NCI-H510A (cell line): Measurements from ENCODE around the gene MCRIP2.

Experiments
- DNase-seq: peaks from one replicate; lab custom pipeline; 2025; lab: John Stamatoyannopoulos, UW

Gene MCRIP2

DNA sequence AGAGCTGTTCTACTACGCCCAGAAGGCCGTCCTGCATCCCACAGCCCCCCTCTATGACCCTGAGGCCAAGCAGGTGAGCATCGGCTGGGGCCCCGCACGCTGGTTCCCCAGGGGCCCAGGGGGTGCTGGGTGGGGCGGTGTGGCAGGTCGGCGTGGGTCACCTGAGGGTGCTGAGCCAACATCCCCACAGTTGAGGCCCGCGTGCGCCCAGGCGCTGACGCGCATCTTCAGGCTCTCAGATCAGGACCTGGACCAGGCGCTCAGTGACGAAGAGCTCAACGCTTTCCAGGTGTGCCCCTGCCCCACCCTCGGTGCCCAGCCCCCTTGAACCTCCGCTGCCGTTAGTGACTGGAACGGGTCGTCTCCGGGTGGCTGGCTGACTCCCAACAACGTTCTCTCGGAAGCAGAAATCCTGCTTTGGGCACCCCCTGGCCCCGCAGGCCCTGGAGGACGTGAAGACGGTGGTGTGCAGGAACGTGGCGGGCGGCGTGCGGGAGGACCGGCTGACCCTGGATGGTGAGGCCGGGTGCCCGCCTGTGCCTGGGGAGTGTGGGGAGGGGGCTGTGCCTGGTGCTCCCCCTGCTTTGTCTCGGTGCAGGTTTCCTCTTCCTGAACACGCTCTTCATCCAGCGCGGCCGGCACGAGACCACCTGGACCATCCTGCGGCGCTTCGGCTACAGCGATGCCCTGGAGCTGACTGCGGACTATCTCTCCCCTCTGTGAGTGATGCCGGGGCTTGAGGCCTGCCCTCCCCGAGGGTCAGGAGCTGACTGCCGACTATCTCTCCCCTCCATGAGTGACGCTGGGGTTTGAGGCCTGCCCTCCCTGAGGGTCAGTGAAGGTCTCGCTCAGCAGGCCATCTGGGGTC, 29.1 kb downstream of the MCRIP2 start:
- no peak for DNase-seq

DNA sequence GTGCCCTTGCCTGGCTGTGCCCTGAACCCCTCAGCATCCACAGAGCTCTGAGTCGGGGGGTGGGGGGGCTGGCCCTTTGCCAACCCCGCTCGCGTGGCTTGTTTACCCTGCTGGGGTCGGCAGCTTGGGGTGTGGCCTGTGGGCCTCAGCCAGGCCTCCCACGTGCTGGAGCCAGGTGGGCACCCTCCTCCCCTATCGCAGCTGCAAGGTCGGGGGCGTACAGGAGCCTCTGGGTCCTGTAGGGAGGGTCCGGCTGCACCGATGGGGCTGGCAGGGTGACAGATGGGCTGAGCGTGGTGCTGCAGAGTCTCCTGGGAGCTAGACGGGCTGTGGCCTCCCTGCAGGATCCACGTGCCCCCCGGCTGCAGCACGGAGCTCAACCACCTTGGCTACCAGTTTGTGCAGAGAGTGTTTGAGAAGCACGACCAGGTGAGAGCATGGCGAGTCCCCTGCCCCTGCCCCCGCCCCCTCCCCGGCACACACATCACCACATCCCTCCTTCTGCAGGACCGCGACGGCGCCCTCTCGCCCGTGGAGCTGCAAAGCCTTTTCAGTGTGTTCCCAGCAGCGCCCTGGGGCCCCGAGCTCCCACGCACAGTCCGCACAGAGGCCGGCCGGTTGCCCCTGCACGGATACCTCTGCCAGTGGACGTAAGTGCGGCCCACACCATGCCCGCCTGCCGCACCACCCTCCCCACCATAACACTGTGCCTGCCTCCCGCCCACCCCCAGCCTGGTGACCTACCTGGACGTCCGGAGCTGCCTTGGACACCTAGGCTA, 29.9 kb downstream of the MCRIP2 start:
- no peak for DNase-seq

DNA sequence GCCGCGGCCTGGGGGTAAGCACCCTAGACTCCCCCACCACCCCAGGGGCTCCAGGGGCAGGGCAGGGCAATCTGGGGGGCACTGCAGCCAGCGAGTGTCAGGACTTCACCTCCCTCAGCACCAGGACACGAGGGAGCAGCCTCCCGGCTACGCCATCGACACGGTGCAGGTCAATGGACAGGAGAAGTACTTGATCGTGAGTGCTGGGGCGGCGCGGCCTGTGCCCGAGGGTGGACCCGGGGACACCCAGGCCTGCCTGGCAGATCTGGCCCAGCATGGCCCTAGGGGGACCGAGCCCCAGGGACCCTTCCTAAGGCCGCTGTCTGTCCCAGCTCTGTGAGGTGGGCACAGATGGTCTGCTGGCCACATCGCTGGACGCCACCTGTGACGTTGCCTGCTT, 30.7 kb downstream of the MCRIP2 start:
- no peak for DNase-seq

DNA sequence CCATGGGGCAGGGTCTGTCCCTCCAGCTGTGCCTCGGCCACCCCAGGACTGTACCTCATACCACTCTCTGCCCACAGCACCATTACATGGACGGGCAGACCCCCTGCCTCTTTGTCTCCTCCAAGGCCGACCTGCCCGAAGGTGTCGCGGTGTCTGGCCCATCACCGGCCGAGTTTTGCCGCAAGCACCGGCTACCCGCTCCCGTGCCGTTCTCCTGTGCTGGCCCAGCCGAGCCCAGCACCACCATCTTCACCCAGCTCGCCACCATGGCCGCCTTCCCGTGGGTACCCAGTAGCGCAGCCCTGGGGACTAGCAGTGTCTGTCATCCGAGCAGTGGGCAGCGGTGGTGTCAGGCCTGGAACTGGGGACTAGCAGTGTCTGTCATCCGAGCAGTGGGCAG, 31.2 kb downstream of the MCRIP2 start:
- DNase-seq: no peak

DNA sequence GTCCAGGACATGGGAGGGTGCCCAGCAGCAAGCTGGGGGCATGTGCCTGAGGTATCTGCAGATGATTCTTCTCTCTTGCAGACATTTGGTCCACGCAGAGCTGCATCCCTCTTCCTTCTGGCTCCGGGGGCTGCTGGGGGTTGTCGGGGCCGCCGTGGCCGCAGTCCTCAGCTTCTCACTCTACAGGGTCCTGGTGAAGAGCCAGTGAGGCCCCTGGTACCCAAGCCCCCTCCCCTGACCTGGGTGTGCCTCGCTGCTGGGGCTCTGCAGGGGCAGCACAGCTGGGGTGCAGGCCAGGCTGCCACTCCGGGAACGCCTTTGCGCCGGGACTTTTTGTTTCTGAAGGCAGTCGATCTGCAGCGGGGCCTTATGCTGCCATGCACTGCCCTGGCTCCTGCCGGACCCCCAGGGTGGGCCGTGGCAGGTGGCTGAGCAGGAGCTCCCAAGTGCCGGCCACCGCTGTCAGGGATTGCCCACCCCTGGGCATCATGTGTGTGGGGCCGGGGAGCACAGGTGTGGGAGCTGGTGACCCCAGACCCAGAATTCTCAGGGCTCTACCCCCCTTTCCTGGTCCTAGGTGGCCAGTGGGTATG, 31.9 kb downstream of the MCRIP2 start:
- no peak for DNase-seq

DNA sequence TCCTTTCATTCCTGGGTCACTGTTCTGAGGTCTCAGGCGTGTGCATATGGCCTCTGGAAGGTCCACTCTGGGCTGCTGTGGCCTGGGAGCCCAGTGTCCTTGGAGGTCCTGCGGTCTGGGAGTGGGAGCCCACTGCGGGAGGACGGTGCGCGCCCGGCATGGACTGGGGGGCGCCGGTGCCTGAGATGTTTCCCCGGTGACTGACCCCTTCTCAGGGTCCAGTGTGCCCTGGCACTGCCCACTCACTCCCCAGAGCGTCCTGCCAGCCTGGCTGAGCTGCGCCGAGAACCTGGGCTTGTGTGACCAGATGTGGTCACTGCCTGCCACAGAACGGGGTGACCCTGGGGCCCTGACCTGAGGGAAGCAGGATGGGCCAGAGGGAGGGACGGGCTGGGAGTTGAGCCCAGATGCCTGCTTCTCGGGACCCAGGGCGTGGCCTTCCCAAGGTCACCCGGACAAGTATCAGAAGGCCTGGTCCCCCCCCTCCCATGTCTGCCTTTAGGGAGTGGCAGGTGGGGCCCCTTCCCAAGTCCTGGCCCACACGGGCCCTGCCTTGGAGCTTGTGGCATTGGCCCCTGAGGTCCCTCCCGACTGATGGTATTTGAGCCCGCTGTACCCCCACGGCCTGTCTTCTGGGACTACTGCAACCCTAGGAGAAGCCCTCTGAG, 32.7 kb downstream of the MCRIP2 start:
- DNase-seq: no peak

DNA sequence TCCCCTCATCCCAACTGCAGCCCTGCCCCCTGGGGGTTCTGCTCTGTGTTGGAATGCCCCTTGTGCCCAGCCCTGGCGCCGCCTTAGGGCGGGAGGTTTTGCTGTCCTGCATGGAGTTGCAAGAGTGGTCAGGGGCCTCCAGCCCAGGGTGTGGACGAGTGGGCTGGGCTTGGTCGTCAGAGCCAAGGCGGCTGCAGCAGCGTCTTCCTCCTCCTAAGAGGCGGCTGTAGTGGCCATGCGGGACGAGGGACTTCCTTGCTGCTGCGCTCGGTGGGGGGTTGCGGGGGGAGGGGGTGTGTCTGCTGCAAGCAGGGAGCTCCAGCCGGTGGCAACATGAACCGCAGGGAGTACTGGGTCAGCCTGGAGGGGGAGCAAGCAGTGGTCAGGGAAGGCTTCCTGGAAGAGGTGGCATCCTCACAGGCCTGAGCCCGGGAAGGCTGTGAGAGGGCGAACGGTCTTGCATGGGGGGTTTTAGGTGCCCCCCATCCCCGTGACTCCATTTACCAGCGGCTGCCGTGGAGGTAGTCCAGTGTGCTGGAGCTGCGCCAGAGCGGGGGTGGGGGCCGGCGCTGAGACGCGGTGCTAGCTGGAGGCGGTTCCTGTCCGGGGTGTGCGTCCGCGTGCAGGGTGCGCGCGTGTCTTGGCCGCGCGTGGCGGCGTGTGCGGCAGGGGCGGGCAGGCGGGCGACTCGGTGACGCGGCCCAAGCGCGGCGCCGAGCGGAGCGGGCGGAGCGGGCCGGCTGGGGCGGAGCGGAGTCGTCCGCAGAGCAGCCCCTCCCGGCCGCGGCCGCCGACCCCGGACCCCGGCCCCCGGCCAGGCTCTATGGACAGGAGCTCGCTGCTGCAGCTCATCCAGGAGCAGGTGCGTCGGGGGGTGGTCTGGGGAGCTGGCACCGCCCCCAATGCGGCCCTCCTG, 33.6 kb downstream of the MCRIP2 start, which contains the start of gene RHBDL1:
Gene RHBDL1 (plus strand): TSS at position 704 of the 916 bp plus-strand sequence. CDS start 120 bp downstream, at position 824.
- DNase-seq: no peak

DNA sequence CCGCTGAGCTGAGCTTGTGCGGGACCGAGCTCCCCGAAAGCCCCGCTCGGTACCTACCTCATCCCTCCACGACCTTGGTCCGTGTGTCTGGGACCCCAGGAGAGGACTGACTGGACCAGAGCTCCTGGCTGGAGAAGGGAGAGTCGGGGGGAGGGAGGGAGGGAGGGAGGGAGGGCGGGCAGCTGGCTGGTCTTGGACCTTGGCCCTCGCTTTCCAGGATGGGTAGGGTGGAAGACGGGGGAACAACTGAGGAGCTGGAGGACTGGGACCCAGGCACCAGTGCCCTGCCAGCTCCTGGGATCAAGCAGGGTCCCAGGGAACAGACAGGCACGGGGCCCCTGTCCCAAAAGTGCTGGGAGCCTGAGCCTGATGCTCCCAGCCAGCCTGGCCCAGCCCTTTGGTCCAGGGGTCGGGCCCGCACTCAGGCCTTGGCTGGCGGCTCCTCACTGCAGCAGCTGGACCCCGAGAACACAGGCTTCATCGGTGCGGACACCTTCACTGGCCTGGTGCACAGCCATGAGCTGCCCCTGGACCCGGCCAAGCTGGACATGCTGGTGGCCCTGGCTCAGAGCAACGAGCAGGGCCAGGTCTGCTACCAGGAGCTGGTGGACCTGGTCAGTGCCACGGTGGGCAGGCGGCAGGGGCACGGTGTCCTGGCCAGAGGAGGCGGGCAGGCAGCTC, 34.4 kb downstream of the MCRIP2 start:
- DNase-seq: no peak

DNA sequence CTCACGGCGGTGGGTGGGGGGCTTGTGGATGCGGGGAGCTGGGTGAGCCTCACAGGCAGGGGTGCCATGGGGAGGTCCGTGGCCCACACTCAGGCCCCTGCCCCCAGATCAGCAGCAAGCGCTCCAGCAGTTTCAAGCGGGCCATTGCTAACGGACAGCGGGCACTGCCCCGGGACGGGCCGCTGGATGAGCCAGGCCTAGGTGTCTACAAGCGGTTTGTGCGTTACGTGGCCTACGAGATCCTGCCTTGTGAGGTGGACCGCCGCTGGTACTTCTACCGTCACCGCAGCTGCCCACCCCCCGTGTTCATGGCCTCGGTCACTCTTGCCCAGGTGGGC, 34.9 kb downstream of the MCRIP2 start:
- DNase-seq: no peak

DNA sequence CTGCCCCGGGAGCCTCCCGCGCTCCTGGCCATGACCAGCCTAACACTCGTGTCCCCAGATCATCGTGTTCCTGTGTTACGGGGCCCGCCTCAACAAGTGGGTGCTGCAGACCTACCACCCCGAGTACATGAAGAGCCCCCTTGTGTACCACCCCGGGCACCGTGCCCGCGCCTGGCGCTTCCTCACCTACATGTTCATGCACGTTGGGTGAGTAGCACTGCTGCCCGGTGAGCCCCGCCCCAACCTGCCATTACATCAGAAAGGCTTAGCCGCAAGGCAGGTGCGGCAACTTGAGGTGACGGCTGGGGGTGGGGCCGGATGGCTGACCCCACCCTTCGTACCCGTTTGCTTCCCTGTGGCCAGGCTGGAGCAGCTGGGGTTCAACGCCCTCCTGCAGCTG, 35.3 kb downstream of the MCRIP2 start:
- DNase-seq: peak; percentile 82

DNA sequence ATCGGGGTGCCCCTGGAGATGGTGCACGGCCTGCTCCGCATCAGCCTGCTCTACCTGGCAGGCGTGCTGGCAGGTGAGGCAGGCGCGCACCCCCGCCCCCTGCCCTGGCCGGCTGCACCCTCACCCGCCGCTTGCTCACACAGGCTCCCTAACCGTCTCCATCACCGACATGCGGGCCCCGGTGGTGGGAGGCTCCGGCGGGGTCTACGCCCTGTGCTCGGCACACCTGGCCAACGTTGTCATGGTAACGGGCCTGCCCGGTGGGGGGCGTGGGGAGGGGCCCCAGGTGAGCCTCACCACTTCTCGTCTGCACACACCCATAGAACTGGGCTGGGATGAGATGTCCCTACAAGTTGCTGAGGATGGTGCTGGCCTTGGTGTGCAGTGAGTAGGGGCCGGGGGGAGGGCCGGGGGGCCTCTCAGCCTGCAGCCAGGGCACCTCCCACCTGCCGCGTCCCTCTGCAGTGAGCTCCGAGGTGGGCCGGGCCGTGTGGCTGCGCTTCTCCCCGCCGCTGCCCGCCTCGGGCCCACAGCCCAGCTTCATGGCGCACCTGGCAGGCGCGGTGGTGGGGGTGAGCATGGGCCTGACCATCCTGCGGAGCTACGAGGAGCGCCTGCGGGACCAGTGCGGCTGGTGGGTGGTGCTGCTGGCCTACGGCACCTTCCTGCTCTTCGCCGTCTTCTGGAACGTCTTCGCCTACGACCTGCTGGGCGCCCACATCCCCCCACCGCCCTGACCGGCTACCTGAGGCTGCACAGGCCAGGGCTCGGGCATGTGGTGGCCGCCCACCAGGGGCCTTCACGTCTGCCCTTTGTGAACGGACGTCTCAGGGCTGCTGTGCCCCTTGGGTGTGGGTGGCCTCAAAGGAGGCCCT, 35.9 kb downstream of the MCRIP2 start:
- DNase-seq: no peak

DNA sequence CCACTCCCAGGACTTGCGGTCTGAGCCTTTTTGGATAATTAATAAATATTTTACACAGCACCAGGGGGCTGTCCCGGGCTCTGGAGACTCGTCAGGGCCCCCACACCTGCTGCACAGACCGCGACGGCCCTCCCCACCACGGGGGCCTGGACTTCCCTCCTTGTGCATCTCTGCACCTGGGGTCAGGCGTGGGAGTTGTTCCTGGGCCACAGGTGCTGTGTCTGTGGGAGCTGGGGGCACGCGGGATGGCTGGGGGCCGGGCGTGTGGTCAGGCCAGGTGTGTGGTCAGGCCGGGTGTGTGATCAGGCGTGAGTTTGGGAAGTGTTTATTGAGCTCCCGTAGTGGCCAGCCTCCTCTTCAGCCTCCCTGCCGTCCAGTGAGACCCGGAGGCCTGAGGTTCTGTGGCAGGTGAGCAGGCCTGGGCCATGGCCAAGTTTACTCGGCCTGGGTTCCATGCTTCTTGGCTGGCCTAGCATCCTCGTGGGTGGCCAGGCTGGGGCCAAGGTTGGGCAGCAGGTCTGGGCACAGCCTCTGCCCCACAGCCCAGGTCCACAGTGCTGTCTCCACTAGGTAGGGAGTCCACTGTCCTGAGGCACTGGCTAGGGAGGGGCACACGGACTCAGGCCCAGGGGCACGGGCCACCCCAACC, 36.7 kb downstream of the MCRIP2 start:
- DNase-seq: no peak

DNA sequence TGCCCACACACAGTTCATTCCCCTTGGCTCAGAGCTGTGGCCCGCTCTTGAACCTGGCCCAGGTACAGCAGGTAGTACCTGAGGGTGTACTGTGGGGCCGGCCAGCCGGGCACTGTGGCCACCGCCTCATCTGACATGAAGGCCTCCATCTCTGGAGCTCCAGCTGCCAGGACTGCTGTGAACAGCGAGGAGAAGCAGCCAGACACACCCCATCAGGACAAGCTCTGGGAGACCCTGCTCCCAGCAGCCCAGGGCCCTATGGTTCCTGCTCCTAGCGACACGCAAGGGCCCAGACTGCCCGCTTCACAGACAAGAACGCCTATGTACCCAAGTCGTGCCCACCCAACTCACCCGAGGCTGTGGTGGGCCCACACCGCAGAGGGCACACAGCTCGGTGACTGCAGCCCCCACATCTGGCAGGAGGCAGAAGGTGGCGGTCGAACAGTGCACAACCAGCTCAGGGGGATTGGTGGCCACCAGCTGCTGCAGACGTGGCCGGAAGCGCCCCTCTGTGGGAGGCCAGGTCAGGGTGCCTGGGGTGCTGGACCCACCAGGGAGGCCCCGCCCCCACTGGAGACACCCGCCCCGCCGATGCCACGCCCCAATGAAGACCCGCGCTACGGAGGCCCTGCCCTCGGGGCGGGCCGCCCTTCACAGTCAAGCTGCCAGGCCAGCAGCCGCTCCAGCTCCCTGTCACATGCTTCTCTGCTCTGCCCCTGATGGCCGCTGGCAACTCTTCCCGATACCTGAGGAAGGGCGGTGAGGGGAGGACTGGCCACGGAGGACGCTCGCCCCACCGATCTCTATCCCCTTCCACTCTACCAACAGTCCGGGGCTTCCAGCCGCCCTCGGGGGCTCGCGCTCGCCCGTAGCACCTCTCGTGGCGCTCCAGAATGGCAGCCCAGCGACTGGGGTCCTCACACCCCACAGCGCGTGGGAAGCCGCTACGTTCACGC, 37.5 kb downstream of the MCRIP2 start:
- DNase-seq: no peak

DNA sequence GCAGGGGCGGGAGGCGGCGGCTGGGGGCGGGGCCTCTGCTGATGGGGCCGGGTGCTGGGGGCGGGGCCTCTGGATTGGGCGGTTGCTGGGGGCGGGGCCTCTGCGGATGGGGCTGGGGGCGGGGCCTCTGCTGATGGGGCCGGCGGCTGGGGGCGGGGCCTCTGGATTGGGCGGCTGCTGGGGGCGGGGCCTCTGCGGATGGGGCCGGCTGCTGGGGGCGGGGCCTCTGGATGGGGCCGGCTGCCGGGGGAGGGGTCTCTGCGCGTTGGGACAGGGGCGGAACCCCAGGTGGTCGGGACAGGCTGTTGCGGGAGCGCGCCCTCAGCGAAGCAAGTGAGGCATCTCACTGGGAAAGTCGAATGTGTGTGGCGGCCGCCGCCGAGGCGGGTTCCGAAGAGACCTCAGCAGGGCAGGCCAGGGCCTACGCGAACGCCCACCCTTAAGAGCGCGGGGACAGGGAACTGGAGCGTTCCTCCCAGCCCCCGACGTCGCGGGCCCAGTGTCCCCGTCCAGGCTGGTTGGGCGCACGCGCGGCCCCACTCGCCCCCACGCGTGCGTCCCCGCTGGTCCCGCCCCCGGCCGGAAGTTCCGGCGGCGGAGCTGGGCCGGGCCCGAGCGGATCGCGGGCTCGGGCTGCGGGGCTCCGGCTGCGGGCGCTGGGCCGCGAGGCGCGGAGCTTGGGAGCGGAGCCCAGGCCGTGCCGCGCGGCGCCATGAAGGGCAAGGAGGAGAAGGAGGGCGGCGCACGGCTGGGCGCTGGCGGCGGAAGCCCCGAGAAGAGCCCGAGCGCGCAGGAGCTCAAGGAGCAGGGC, 38.4 kb downstream of the MCRIP2 start, which contains the start of gene STUB1:
Gene STUB1 (plus strand): TSS at position 597 of the 811 bp plus-strand sequence. CDS start 116 bp downstream, at position 713.
- no peak for DNase-seq

DNA sequence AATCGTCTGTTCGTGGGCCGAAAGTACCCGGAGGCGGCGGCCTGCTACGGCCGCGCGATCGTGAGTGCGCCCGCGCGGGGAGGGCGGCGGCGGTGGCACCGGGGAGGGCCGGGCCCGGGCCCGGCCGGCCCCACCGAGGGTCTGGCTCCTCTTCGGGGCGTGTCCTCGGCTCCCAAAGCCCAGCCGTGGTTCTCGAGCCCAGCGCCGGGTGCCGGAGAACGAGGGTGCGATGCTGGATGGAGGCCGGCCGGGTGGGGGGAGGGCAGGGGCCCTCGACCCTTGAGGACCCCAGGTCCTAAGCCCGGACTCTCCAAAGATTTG, 39.0 kb downstream of the MCRIP2 start:
- DNase-seq: no peak

DNA sequence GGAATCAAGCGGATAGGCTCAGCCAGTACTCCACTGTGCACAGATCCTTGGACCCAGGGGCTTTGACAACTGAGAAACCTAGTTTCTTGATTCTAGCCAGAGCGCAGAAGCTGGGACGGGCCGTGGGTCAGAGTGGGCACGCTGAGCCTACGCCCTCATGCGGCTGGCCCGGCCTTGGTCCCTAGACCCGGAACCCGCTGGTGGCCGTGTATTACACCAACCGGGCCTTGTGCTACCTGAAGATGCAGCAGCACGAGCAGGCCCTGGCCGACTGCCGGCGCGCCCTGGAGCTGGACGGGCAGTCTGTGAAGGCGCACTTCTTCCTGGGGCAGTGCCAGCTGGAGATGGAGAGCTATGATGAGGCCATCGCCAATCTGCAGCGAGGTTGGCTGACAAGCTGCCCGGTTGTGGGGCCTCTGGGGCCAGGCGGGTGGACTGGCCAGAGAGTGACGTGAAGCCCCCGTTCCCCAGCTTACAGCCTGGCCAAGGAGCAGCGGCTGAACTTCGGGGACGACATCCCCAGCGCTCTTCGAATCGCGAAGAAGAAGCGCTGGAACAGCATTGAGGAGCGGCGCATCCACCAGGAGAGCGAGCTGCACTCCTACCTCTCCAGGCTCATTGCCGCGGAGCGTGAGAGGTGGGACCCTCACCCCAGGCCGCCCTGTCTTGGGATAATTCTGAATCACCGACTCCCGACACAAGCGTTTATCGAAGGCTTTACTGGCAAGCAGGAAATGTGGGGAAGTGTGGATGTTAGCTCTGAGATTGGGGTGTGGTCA, 39.5 kb downstream of the MCRIP2 start:
- no peak for DNase-seq
